COLO668 (cell line): ENCODE results near the gene RAB11A.
A peak's percentile ranks its signal among the peaks of the same experiment; 100 is the strongest.

Experiments used
- DNase-seq: peaks from one replicate; lab custom pipeline; 2025; ENCODE audit not compliant: unreplicated experiment; lab: John Stamatoyannopoulos, UW

Gene RAB11A

DNA sequence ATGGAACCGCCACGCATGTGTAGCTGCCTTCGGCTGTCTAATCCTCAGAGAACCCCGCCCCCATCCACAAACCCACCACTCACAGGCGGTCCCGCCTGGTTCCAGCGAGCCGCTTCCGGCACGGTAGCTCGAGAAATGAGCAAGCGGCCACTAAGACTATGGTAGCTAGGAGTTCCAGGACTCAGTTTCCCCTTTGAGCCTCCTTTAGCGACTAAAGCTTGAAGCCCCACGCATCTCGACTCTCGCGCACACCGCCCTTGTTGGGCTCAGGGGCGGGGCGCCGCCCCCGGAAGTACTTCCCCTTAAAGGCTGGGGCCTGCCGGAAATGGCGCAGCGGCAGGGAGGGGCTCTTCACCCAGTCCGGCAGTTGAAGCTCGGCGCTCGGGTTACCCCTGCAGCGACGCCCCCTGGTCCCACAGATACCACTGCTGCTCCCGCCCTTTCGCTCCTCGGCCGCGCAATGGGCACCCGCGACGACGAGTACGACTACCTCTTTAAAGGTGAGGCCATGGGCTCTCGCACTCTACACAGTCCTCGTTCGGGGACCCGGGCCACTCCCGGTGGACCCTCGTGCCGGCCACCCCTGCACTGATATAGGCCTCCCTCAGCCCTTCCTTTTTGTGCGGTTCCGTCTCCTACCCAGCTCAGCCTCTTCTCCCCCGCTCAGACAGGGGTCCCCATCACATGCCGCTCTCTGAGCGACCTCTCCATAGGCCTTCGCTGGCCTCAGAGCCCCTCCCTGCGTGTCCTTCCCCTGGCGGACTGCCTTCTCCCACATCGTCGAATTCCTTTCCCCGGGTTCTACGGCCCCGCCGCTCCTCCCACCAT, at the start of gene RAB11A:
Gene RAB11A (plus strand): TSS at position 366 of the 828 bp plus-strand sequence. CDS start 95 bp downstream, at position 461.
- DNase-seq = peak; percentile 97

DNA sequence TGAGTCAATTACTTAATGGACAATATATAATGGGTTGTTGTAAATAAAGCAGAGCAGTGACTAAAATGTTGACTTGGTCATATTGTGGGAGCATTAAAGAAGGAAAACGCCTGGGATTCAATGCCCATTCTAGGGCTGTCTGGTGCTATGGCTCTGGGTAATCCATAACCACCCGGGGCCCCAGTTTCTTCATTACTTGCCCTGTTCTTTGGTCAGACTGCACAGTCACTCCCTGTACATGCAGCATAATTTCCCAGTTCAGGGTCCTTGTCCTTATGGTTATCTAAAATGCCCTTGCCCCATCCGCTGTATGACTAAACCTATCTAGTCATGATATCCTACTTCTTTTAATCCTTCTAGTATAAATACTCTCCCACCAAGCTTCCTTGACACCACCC, 49.7 kb upstream of the RAB11A start:
- no peak for DNase-seq

DNA sequence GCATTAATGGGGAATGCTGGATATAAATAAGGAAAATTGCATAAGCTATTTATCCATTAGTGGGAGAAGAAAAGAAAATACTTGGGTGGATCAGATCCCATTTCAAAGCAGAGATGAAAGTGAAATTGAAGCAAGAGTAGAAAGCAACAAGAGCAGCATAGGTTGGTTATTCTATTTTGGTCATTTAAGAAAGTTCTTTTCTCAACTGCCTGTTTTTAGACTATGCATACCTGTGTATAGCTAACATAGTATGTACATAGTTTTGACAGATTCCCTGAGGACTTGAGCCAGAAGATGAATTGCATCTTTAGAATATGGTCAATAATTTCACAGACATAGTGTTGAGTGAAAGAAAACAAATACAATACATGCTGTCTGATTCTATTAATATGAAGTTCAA, 48.2 kb upstream of the RAB11A start:
- no peak for DNase-seq

DNA sequence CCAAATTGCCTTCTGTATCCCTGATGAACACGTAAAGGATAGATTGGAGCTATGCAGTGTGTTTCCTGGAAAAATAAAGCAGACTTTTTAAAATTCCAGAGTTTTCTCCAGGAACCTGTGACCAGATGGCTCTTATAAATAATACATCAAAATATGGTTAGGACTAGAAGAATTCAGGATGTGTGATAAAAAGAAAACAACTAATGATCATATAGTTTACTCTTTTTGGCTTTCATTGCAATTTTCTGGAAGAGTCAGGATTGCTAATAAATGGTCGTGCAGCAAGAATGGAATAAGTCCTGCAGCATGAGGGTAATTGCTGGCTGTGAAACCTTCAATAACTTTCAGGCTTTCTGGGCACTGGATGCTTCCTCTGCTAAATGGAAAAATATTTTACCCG, 47.0 kb upstream of the RAB11A start:
- no peak for DNase-seq

DNA sequence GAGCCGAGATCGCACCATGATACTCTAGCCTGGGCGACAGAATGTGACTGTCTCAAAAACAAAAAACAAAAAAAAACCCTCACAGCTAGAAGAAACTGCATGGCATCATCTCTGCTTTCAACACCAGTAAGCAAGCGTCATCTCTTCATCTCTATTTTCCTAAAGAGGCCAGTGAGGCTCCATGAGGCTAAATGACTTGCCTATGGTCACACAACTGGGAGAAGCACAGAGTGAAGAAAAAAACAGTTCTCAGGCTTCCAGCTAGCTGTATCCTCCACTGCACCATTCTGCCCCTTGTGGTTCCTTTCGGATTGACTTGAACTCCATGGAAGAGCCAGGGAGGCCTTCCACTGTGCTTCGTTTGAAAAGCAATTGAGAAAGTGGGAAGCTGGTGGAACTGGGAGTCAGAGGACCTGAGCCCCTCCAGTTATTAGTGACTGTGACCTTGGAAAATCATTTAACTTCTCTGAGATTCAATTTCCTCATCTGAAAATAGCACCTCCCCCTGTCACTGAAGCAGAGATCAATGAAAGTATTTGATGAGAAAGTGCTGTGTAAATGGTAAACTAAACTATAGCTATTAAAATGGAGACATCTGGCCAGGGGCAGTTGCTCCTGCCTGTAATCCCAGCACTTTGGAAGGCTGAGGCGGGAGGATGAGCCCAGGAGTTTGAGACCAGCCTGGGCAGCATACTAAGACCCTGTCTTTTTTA, 45.1 kb upstream of the RAB11A start:
- DNase-seq = peak; percentile 51

DNA sequence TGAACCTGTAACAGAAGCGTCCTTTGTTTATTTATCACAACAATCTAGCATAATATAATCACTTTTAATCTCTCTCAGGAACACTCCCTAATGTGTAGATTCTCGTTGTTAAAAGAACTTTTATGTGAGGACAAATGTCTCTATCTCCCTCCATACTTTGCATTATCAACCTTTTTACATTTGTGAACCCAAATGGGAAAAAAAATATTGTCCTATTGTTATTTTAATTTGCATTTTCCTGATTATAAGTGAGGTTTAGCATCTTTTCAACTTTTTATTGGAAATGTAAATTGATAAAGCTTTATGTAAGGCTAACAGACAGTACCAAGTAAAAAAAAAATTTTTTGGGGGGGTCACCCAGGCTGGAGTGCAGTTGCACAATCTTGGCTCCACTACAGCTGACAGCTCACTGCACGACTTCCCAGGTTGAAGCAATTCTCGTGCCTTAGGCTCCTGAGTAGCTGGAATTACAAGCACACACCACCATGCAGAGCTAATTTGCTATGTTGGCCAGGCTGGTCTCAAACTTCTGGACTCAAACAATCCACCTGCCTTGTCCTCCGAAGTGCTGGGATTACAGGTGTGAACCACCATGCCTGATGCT, 44.2 kb upstream of the RAB11A start:
- DNase-seq = no peak

DNA sequence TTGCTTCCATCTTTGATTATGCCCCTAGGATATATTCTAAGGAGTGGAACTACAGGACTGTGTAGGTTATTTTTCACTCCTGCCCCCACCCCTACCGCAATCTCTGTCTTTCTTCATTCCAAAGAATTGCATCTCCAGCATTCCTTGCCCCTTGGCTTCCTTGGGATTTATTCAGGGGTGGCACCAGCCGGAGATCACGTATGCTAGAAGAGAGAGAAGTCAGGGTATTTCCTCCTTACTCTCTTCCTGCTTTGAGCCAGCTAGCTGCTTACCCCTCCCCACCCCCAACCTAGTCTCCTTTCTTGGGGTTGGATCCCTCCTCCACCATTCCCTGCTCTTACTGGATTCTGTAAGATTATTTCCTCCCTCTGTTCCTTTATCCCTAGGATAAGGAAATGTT, 42.2 kb upstream of the RAB11A start:
- no peak for DNase-seq

DNA sequence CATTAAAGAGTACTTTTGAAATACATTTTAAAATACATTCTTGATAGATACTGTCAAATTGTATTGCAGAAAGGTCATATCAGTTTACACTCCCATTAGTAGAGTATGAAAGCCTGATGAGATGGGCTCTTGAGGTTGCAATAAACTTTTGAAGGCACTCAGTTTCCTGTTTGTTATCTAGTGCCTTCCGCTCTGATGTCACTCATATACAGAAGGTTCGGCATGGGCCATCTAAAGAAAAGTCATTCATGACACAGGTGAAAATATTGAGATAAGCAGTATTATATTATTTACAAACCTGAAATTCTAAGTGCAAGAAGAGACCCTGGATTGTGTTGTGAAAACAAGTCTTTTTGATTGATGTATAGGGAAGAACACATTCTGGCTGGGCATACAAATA, 40.7 kb upstream of the RAB11A start:
- DNase-seq = no peak

DNA sequence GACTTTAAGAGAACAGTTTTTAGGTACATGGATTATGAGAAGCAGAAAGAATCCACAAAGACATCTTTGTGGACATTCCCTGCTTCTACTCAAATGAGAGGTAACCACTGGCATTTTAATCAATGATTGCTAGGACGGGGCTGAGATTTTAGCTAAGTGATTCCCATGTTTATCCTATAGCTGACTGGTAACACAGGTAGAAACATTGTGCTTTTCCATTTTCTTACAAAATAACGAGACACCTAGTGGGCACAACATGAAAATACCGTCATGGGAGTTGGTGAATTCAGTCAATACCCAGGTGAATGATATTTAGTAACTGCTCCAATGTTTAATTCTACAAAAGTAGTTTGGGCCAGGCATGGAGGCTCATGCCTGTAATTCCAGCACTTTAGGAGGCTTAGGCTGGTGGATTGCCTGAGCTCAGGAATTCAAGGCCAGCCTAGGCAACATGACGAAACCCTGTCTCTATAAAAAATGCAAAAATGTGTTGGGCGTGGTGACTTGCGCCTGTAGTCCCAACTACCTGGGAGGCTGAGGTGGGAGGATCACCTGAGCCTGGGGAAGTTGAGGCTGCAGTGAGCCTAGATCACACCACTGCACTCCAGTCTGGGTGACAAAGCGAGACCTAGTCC, 40.0 kb upstream of the RAB11A start:
- peak; percentile 13 for DNase-seq

DNA sequence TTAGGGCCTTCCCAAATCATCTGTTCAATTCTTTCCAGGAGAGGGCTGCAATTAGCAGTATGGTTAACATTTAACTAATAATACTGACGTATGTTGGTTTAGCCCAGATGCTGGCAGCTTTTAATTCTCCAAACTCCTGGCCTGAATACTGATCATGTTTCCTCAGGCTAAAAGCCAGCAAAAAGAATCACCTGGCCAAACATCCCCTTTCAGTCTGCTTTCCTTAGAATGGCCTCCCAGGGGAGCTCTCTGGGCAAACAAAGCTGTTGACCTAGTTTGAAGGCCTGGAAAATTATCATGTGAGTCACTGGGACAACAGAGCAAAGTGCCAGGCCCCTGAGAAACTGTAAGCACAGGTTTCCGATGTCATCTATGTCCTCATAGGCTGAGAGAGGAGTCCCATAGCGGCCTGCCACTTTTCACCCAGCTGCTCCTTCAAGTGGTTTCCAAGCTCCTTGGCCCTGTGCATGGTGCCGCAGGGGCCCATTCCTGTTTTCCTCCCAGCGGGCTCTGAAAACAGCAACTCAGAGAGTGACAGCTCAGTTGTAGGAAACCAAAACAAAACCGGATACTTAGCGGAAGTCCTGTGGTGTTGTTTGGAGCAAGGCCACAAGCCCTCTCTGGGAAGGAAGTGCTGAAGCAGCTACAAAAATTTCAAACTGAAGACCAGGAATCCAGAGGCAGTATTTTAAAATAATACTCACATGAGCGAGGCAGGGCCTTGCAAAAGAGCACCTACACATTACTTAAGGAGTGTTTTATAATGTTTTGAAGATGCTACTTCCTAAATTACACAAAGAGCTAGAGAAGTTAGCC, 36.5 kb upstream of the RAB11A start:
- DNase-seq = peak; percentile 91

DNA sequence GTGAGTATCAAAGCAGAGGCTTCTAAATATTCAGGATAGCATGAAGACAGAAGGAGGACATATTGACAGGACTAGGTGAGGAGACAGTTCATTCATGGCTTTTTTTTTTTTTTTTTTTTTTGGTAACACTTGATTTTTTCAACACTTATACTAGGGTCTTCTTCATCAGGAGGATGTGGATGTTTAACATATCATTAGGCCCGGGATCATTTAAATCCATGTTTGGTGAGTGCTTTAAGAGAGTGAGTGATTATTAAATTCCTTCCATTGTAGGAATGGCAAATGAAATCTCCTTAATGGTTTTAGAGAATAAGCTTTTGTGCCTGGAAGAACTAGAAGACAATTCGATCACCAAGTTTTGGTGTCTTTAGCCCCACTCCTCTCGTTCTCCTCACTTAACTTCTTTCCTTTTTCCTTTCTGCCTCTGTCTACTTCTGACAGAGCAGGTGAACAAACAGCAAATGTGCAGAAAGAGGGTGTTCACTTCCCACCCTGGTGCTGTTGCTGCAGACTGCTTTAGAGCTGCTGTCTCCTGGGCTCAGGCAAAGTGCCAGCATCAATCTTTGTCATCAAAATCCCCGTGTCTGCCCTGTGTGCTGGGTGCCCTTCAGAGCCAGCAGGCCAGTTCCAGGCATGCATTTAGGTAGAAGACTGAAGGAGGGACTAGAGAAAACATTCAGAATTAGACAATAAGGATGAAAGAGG, 35.6 kb upstream of the RAB11A start:
- peak; percentile 67 for DNase-seq

DNA sequence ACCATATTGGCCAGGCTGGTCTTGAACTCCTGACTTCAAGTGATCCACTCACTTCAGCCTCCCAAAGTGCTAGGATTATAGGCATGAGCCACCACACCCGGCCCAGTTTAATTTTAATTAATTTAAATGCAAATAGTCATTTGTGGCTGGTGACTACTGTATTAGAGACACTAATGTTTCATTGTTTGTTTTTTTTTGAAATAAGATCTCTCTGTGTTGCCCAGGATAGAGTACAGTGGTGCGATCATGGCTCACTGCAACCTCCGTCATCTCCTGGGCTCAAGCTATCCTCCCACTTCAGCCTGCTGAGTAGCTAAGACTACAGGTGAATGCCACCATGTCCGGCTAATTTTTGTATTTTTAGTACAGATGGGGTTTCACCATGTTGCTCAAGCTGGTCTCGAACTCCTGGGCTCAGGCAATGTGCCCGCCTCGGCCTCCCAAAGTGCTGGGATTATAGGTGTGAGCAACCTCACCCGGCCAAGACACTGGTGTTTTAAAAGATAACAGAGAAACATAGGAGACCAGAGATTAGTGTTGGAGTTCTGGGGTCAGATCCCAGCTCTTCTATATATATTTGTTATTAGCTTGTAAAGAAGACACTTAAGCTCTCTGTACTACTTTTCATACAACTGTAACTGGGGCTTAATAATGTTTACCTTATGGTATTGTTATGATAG, 34.5 kb upstream of the RAB11A start:
- DNase-seq = no peak

DNA sequence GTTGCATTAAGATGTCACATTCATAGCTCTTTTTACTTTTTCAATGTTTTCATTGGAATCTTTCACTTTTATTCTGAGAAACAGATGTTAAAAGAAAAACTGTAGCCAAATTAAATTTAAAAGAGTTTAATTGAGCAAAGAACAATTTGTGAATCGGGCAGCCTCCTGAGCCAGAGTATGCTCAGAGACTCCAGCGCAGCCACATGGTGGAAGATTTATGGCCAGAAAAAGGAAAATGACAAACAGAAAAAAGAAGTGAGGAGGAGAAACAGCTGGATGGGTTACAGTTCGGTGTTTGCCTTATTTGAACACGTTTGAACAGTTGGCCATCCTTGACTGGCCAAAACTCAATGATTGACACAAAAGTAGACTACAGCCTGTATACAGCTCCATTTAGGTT, 33.8 kb upstream of the RAB11A start:
- DNase-seq = no peak

DNA sequence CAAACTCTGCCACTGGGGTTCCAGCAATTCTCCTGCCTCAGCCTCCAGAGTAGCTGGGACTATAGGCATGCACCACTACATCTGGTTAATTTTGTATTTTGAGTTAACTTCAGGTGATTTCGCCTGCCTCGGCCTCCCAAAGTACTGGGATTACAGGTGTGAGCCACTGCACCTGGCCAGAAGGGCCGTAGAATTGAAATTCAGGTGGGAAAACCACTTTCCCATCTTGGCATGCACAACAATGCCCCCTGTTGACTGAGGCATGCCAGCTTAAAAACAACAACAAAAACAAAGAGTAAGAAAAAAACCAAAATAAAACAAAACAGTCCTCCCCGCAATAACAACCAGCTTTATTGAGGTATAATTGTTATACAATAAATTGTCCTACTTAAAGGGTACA, 32.6 kb upstream of the RAB11A start:
- DNase-seq = no peak

DNA sequence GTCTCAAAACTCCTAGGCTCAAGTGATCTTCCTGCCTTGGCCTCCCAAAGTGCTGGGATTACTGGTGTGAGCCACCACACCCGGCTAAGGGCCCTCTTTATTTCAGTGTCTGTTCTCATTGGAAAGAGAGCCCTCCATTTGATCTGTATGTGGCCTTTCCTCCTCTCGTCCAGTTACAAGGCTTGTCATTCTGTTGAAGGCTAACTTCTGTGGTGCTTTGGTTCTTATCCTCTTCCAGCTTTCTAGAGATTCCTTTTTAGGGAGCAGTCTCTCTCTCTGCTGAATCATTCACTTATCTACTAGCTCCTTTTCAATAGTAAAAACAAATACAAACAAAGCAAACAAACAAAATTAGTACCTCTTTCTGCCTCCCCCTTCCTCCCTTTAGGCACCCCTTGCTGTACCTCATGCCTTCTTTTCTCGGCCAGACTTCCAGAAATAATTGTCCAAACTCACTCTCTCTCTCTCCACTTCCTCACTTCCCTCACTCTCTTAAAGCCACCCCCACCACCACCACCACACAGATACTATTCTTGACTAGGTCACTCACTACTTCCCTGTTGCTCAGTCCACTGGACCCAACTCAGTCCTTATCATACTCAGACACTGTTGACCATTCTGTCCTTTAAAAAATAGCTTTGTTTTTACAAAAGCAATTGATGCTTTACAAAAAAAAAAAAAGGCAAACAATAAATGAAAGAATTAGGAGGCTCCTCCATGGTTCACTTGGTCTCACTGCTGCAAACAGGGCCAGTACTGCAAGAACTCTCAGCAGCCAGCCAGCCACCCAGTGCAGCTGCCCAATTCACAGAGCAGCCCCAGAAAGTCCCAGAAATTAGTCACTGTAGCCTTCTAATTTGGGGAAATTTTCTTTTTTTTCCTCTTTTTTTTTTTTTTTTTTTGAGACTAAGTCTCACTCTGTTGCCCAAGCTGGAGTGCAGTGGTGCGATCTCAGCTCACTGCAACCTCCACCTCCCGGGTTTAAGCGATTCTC, 31.7 kb upstream of the RAB11A start:
- no peak for DNase-seq

DNA sequence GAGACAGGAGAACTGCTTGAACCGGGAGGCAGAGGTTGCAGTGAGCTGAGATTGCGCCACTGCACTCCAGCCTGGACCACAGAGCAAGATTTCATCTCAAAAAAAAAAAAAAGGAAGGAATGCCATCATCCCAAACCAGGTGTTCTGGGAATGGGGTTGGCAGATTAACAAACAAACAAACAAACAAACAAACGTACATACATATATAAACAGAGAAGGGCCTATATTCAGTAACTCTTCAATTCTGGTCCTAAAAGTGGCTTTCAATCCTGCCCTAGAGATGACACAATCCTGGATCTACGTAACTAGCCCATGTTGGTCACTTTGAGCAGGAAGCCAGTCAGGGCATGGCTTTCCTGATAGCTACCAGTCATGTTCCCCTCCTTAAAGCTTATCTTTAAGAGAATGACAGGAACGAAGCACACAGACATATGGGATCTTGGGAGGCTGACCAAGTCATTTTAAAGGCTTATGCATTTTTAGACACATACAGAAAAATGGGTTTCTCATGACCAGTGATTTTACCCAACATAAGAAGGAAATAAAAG, 29.9 kb upstream of the RAB11A start:
- DNase-seq = no peak

DNA sequence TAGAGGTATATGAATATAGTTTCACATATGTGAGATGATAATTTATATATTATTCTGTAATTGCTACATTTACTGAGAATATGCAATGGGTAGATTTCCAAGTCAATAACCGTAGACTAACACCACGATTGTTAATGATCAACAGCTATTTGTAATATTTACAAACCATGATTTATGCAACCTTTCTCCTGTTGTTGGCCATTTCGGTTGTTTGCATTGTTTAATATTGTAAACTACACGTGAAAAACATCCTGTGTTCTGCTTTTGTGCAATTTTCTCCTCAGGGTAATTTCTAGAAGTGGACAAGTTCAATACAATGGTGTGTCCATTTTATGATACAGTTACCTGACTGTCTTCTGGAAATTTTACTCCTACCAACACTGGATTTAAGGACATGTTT, 29.3 kb upstream of the RAB11A start:
- DNase-seq = no peak
